Thyroid gland (tissue), 4 donors: ENCODE measurements around the gene OSTF1.

ENCODE experiments used
- CTCF ChIP-seq, 6 experiments: fragments of 200-600 bp in 3 of 6; fragments of 450-650 bp in 3 of 6; sonication (generic) in 3 of 6; IDR thresholded peaks; one replicate each; pipeline ENCODE4 v1.5.1; 2016 to 2019; ENCODE audit warnings: antibody characterized with exemption in 6 of 6, mild to moderate bottlenecking in 2 of 6, inconsistent platforms in 1 of 6, moderate library complexity in 1 of 6
- POLR2A ChIP-seq, 2 donors: fragments of 450-650 bp; IDR thresholded peaks; one replicate each; pipeline ENCODE4 v1.6.1; 2017; ENCODE audit warnings: antibody characterized with exemption in 2 of 2, mild to moderate bottlenecking in 2 of 2, moderate library complexity in 1 of 2

DNA sequence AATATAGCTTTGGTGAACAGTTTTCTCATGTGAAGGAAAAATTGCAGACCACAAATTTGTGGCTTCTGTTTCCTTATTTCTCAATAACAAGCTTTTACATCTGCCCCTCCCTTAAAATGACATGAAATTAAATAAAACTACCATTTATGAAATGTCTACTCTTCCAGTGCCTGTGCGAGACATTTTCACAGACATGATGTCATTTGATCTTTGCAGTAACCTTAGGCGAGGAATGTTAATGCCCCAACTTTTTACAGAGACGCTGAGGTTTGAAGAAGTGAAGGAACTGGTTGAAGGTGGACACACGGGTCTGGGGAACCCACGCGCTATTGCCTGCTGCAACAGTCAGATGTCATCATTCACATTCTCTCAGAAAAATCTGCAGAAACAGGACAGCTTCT is 61.5 kb downstream of the OSTF1 start:
- TF ChIP-seq CTCF (IDR thresholded peaks at IDR 0.05) (no peak), POLR2A (IDR thresholded peaks at IDR 0.05) (no peak)
